ENCODE results near the gene TCP11. TPM values are rescaled to one million over a fixed set of nuclear protein-coding genes. Genes with fewer than 3 reads are reported as not detected.

TCP11 gene
- total and polyA plus RNA-seq, 2 of the 13 experiments (the other 11 are each of a cell fraction or from before 2014, with no cell fraction given) = 0.04 TPM; not detected in 1

DNA sequence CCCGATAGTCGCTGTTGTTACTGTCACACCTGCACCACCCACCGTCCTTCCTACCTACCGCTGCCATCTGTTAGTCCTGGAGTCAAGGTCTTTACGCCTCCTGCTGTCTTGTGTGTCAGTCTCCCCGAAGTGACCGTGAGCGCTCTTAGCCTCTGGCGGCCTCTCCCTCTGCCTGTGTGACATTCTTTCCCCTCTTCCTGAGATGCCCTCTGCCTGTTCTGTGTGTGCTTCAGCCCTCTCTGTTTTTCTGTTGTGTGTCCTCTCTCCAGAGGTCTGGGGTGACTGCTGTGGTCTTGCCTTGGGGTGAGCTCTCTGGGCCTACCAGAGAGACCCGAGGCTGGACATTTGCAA lies 54.9 kb downstream of the TCP11 start:
- Histone ChIP-seq H3K79me2 (ENCODE audit: insufficient read depth, low read length) (no peaks in the 10 kb centered on the region), H3K9ac (ENCODE audit: insufficient read depth, low read depth, low read length) (no peak overlapping the region), H3K4me3 (replicated peaks in 1 of 3; ENCODE audit: insufficient read depth in 1 of 3, low read depth in 2 of 3, low read length in 3 of 3) (no peak overlapping the region), H2AFZ (ENCODE audit: low read length) (no peak overlapping the region), H3K27ac (ENCODE audit: extremely low read length, insufficient read depth, low read length) (no peak overlapping the region), H3K27me3 (ENCODE audit: control insufficient read depth in 1 of 2, insufficient read depth in 2 of 2, low read length in 2 of 2) (no peaks in the 10 kb centered on the region), H3K9me3 (ENCODE audit: low read length) (no peaks in the 10 kb centered on the region), H3K36me3 (replicated peaks in 1 of 2; ENCODE audit: control insufficient read depth in 1 of 2, insufficient read depth in 2 of 2, low read length in 2 of 2) (peaks cover 14 to 30% of the 10 kb centered on the region in 2 experiments; a peak in 4 of 5 replicates), H4K20me1 (ENCODE audit: insufficient read depth, low read length) (no peaks in the 10 kb centered on the region), H3K4me1 (ENCODE audit: insufficient read depth, low read length) (no peaks in the 10 kb centered on the region), H3K4me2 (ENCODE audit: low read depth, low read length) (no peak overlapping the region)
- DNase-seq (ENCODE audit: low spot score) = no peak
- 97% methylated on average over 10 of the region's 10 CpGs for WGBS (ENCODE audit: low lambda C conversion rate)
- ChIA-PET CTCF (ENCODE audit: low intra/inter-chr PET ratio, low total read pairs) (no interaction called here), POLR2A (no interaction called here)
- in situ Hi-C loops (cut with HindIII; ENCODE audit: extremely low pct_ligation_motif_present, low pct_unique_long_range_greater_than_20kb) = no loop called here
- no peak for ATAC-seq
- BruUV-seq (replicated peaks) = no TSS peak
- TF ChIP-seq NBN (conservative IDR thresholded peaks at IDR 0.05) (no peak), ZBTB1 (CRISPR knock-in tag; IDR thresholded peaks at IDR 0.05; ENCODE audit: borderline replicate concordance) (no peak), ZNF607 (CRISPR knock-in tag; IDR thresholded peaks at IDR 0.05; ENCODE audit: borderline replicate concordance) (no peak), SYNCRIP (IDR thresholded peaks at IDR 0.05; ENCODE audit: insufficient read depth, low read depth, low read length) (no peak), GMEB2 (CRISPR knock-in tag; IDR thresholded peaks at IDR 0.05; ENCODE audit: low read depth) (no peak), ZNF337 (CRISPR knock-in tag; IDR thresholded peaks at IDR 0.05; ENCODE audit: borderline replicate concordance, low read depth) (no peak)
- intact Hi-C loops (cut with micrococcal nuclease; ENCODE audit: unreplicated experiment) = no loop called here
- no peak for FAIRE-seq

All from HepG2 (cell line).